Right cardiac atrium (tissue), 5 donors: Measurements from ENCODE around the gene ZNF503. TPM values are rescaled to one million over a fixed set of nuclear protein-coding genes. Genes with fewer than 3 reads are reported as not detected.
"Not testable (repeated sequence)": the region's sequence is repeated elsewhere in the genome, so short reads cannot be mapped to it uniquely, and the experiment has no call there.

Source experiments
- ATAC-seq, 2 donors: fragments of 200-7000 bp; cut with Tn5 transposase; one replicate each; pipeline versions ENCODE4 v1.8.0 to v1.9.1; 2020; ENCODE audit warnings: moderate library complexity in 2 of 2, mild to moderate bottlenecking in 1 of 2
- DNase-seq, 3 donors: peaks; one replicate each; pipeline ENCODE4 v3.0.0-alpha.2; 2020
- H3K27ac ChIP-seq: one replicate; pipeline ENCODE4 v1.5.1; 2013; ENCODE audit warnings: mild to moderate bottlenecking, low read length, control low read depth, moderate library complexity
- H3K27me3 ChIP-seq: one replicate; pipeline ENCODE4 v1.6.1; 2013; ENCODE audit not compliant: control insufficient read depth, insufficient read depth
- H3K4me1 ChIP-seq: one replicate; pipeline ENCODE4 v1.6.1; 2013; ENCODE audit warnings: low read length; ENCODE audit not compliant: control insufficient read depth, insufficient read depth
- H3K4me3 ChIP-seq: one replicate; pipeline ENCODE4 v1.5.1; 2013; ENCODE audit warnings: low read length, control low read depth
- H3K9me3 ChIP-seq: one replicate; pipeline ENCODE4 v1.6.1; 2013; ENCODE audit warnings: low read length; ENCODE audit not compliant: control insufficient read depth
- WGBS: extraction: QIAGEN DNeasy Blood & Tissue Kit; methylation state at CpG from one replicate; pipeline ENCODE4 v1.1.7; 2013; 5-methylcytosine and 5-hydroxymethylcytosine counted together
- intact Hi-C, 4 donors: fragments of 100-400 bp; cut with DNase I; formaldehyde crosslinking; loops; one replicate each; pipeline versions ENCODE4 v1.11.0 to v1.14.0; 2022 to 2023
- polyA plus RNA-seq: library from polyadenylated mRNA; stranded (reverse); fragments of 200-250 nt; gene quantifications from one replicate; pipeline ENCODE4 v1.2.3, GENCODE V29; 2013
- total RNA-seq, 4 donors: library from RNA; stranded (reverse); fragmentation: NEBNext Ultra II Directional; extraction: Animal tissue kit (Norgen Biotek cat#: 25700); gene quantifications; one replicate each; pipeline ENCODE4 v1.2.1, GENCODE V29; 2021
- donor health status: healthy with polysubstance abuse.
- donor health status: DM: no; HTN: yes; CAD: no.
- donor health status: DM: no; HTN: no; CAD: no.
- donor health status: DM: no; HTN: yes; CAD: no; lungs with severe emphysema.
- donor health status: DM: yes; HTN: yes; CAD: no.

The ZNF503 gene
- total and polyA plus RNA-seq, 5 donors, result 8.7 to 14.6 (median 14.2) TPM

GRCh38 chr10:75363431-75363830, 38.1 kb downstream of the ZNF503 start:
- ATAC-seq, result no peak
- no peak overlapping the region for H3K27ac ChIP-seq
- no peaks in the 10 kb centered on the region for H3K27me3 ChIP-seq
- DNase-seq, result no peak
- 84% methylated on average over 4 of the region's 4 CpGs for WGBS
- H3K4me1 ChIP-seq, result no peaks in the 10 kb centered on the region
- no peaks in the 10 kb centered on the region for H3K9me3 ChIP-seq
- no peak overlapping the region for H3K4me3 ChIP-seq
- intact Hi-C loops, result no loop called here

DNA sequence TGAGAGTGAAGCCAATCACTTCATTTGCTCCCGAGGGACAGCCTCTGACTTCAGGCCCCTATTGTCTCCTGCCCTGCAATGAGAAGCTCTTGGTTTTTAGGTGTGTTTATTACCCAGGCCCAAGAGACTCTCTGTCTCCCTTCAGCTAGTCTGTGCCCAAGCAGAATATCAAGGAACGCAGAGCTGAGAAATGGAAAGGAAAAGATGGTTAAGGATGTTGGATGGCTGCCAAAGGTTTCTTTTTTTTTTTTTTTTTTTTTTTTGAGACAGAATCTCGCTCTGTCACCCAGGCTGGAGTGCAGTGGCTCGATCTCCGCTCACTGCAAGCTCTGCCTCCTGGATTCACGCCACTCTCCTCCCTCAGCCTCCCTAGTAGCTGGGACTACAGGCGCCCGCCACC, 41.7 kb downstream of the ZNF503 start:
- H3K9me3 ChIP-seq, intact Hi-C loops, H3K27ac ChIP-seq, H3K4me1 ChIP-seq, H3K4me3 ChIP-seq, ATAC-seq, H3K27me3 ChIP-seq, DNase-seq: not testable (repeated sequence)
- WGBS, result 82% methylated on average over 8 of the region's 8 CpGs

- Histone ChIP-seq H3K27ac (no peak overlapping the region), H3K27me3 (no peaks in the 10 kb centered on the region), H3K4me1 (no peaks in the 10 kb centered on the region), H3K9me3 (peaks cover 2% of the 10 kb centered on the region), H3K4me3 (no peak overlapping the region)
- intact Hi-C loops, result no loop called here
- 78% methylated on average over 6 of the region's 6 CpGs for WGBS
- ATAC-seq (no peak), DNase-seq (no peak)
Measured at GRCh38 chr10:75358835-75359421, 42.6 kb downstream of the ZNF503 start.

DNA sequence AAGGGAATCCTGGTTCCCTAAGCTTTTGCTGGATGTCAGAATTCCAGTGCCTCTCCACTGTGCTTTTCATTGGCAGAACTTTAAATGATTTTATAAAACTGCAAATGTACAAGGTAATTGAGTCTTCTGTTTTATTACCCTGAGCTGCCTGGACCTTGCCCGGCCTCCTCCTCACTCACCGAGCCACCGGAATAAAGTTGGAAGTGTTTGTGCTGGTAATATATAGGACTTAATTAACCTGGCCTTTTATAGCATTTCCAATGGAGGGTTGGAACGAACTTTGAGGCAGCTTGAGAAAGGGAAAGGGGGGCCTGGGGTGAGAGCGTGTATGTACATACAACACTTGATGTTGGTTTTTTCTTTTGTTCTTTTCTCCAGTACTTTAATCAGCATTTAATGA, 43.4 kb downstream of the ZNF503 start:
- intact Hi-C loops, result no loop called here
- Histone ChIP-seq H3K9me3 (peaks cover 2% of the 10 kb centered on the region), H3K4me1 (no peaks in the 10 kb centered on the region), H3K27me3 (no peaks in the 10 kb centered on the region), H3K4me3 (no peak overlapping the region), H3K27ac (no peak overlapping the region)
- DNase-seq, result no peak
- 95% methylated on average over 5 of the region's 5 CpGs for WGBS
- ATAC-seq, result no peak

DNA sequence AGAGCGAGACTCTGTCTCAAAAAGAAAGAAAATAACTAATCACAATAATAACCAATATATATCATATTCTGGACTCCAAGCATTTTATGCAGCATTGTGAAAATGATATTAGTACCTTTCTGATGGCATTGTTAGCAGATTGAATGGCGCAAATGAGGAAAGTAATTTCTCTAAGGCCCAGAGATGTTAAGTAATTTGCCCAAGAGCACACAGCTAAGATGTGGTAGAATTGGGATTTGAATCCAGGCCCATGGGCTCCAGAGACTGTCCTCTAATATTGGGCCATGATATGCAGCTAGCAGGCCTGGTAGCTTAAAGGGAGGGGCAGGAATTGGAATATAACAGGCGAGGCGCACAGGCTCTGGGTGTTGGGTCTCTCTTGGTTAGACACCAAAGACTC, 44.1 kb downstream of the ZNF503 start:
- ATAC-seq, result no peak
- intact Hi-C loops, result no loop called here
- 97% methylated on average over 4 of the region's 4 CpGs for WGBS
- H3K4me1 ChIP-seq, result no peaks in the 10 kb centered on the region
- H3K27me3 ChIP-seq, result no peaks in the 10 kb centered on the region
- no peak for DNase-seq
- peaks cover 2% of the 10 kb centered on the region for H3K9me3 ChIP-seq
- no peak overlapping the region for H3K27ac ChIP-seq
- H3K4me3 ChIP-seq, result no peak overlapping the region

DNA sequence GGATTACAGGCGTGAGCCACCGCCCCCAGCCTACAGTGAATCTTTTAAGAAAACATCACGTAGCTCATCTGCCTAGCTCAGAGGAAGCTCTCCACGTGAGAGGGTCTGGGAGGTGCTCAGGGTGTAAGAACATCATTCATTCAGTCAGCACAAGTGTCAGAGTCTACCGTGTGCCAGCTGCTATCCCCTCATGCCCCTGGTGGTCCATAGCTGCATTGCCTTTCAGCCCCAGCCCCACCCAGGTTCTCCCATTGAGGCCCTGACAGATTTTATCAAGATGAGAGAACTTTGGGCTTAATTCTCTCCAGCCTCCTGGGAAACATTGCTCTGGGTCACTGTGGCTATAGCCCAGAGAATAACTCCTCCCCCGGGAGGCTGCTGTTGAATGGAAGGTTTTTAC, 45.1 kb downstream of the ZNF503 start:
- no peaks in the 10 kb centered on the region for H3K27me3 ChIP-seq
- no peak overlapping the region for H3K27ac ChIP-seq
- peaks cover 2% of the 10 kb centered on the region for H3K9me3 ChIP-seq
- no peak for ATAC-seq
- intact Hi-C loops, result no loop called here
- DNase-seq, result no peak
- no peak overlapping the region for H3K4me3 ChIP-seq
- H3K4me1 ChIP-seq, result no peaks in the 10 kb centered on the region
- 78% methylated on average over 6 of the region's 6 CpGs for WGBS

- whole genome bisulfite sequencing, result 85% methylated on average over 1 of the region's 1 CpG
- peaks cover 2% of the 10 kb centered on the region for H3K9me3 ChIP-seq
- no peaks in the 10 kb centered on the region for H3K4me1 ChIP-seq
- DNase-seq (no peak), ATAC-seq (no peak)
- no peak overlapping the region for H3K27ac ChIP-seq
- intact Hi-C loops, result no loop called here
- no peaks in the 10 kb centered on the region for H3K27me3 ChIP-seq
- H3K4me3 ChIP-seq, result no peak overlapping the region
Measured at GRCh38 chr10:75355706-75356105, 45.9 kb downstream of the ZNF503 start.

- DNase-seq, result no peak
- ATAC-seq, result no peak
- no peaks in the 10 kb centered on the region for H3K27me3 ChIP-seq
- H3K4me3 ChIP-seq, result no peak overlapping the region
- H3K27ac ChIP-seq, result no peak overlapping the region
- H3K4me1 ChIP-seq, result no peaks in the 10 kb centered on the region
- intact Hi-C loops, result no loop called here
- 52% methylated on average over 7 of the region's 7 CpGs for WGBS
- H3K9me3 ChIP-seq, result peaks cover 2% of the 10 kb centered on the region
Measured at GRCh38 chr10:75353183-75353582, 48.4 kb downstream of the ZNF503 start.

GRCh38 chr10:75352650-75353049, 48.9 kb downstream of the ZNF503 start:
- peak in 1 of 2 donors; percentile 41 for ATAC-seq
- Histone ChIP-seq H3K9me3 (peaks cover 2% of the 10 kb centered on the region), H3K4me1 (no peaks in the 10 kb centered on the region), H3K4me3 (no peak overlapping the region), H3K27me3 (no peaks in the 10 kb centered on the region), H3K27ac (no peak overlapping the region)
- no peak for DNase-seq
- 75% methylated on average over 5 of the region's 5 CpGs for WGBS
- intact Hi-C loops, result no loop called here

GRCh38 chr10:75351637-75352036, 49.9 kb downstream of the ZNF503 start:
- WGBS, result 98% methylated on average over 3 of the region's 3 CpGs
- no peak overlapping the region for H3K4me3 ChIP-seq
- H3K27ac ChIP-seq, result no peak overlapping the region
- intact Hi-C loops, result no loop called here
- peaks cover 2% of the 10 kb centered on the region for H3K9me3 ChIP-seq
- DNase-seq (no peak), ATAC-seq (no peak)
- H3K4me1 ChIP-seq, result no peaks in the 10 kb centered on the region
- H3K27me3 ChIP-seq, result no peaks in the 10 kb centered on the region

GRCh38 chr10:75350791-75351190, 50.8 kb downstream of the ZNF503 start:
- WGBS, result 81% methylated on average over 4 of the region's 4 CpGs
- ATAC-seq (no peak), DNase-seq (no peak)
- peaks cover 2% of the 10 kb centered on the region for H3K9me3 ChIP-seq
- H3K27ac ChIP-seq, result no peak overlapping the region
- intact Hi-C loops, result no loop called here
- H3K4me3 ChIP-seq, result no peak overlapping the region
- H3K27me3 ChIP-seq, result no peaks in the 10 kb centered on the region
- H3K4me1 ChIP-seq, result no peaks in the 10 kb centered on the region
